ENCODE data around the gene FAM210B. TPM values are rescaled to one million over a fixed set of nuclear protein-coding genes. Genes with fewer than 3 reads are reported as not detected.

Gene FAM210B
- total and polyA plus RNA-seq, 10 of the 15 experiments (the other 5 are each of a cell fraction or from before 2014, with no cell fraction given) = 0.13 to 1.4 (median 0.68) TPM

DNA sequence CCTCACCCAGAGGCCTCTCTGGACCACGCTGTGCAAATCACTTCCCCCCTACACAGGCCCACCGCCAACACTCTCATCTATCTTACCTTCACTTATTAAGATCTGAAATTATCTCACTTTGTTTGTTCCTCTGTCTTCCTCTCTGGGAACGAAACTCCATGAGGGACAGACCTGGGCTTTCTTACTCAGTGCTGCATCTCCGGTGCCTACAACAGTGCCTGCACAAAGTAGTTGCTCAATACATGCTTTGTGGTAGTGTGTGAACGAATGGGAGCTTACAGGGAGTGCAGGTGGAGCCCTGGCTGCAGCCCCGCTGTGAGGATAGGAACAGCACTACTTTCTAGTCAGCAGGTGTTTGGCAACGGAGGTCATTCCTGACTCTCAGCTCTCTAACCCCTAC lies 58.6 kb downstream of the FAM210B start (continued):
- TF ChIP-seq, protein P1, sequence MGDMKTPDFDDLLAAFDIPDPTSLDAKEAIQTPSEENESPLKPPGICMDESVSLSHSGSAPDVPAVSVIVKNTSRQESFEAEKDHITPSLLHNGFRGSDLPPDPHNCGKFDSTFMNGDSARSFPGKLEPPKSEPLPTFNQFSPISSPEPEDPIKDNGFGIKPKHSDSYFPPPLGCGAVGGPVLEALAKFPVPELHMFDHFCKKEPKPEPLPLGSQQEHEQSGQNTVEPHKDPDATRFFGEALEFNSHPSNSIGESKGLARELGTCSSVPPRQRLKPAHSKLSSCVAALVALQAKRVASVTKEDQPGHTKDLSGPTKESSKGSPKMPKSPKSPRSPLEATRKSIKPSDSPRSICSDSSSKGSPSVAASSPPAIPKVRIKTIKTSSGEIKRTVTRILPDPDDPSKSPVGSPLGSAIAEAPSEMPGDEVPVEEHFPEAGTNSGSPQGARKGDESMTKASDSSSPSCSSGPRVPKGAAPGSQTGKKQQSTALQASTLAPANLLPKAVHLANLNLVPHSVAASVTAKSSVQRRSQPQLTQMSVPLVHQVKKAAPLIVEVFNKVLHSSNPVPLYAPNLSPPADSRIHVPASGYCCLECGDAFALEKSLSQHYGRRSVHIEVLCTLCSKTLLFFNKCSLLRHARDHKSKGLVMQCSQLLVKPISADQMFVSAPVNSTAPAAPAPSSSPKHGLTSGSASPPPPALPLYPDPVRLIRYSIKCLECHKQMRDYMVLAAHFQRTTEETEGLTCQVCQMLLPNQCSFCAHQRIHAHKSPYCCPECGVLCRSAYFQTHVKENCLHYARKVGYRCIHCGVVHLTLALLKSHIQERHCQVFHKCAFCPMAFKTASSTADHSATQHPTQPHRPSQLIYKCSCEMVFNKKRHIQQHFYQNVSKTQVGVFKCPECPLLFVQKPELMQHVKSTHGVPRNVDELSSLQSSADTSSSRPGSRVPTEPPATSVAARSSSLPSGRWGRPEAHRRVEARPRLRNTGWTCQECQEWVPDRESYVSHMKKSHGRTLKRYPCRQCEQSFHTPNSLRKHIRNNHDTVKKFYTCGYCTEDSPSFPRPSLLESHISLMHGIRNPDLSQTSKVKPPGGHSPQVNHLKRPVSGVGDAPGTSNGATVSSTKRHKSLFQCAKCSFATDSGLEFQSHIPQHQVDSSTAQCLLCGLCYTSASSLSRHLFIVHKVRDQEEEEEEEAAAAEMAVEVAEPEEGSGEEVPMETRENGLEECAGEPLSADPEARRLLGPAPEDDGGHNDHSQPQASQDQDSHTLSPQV (IDR thresholded peaks at IDR 0.05) = no peak
- TF ChIP-seq POLR2A (IDR thresholded peaks at IDR 0.05; ENCODE audit: low read depth, low read length) (no peak), PAX8 (IDR thresholded peaks at IDR 0.05) (no peak), BACH1 (IDR thresholded peaks at IDR 0.05; ENCODE audit: borderline replicate concordance) (no peak)

DNA sequence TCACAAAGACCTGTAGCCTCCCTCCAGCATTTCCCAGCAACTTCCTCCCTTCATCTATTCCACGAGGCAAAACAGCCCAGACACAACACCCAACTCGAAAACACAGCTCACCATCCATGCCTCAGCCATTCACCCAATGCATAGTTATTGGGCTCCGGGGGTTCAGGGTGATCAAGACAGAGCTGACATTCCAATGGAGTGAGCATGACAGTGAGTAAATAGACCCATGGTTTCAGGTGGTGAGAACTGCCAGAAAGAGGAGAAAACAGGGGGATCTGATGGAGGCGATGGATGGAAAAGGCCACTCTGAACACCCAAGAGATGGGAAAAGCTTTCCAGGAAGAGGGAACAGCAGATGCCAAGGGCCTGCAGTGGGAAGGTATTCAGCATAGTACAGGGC lies 59.1 kb downstream of the FAM210B start:
- Histone ChIP-seq H3K9ac (ENCODE audit: control insufficient read depth, insufficient read depth, low read length) (no peak overlapping the region), H3K4me3 (no peak overlapping the region), H3K79me2 (ENCODE audit: control insufficient read depth, insufficient read depth, low read length) (no peaks in the 10 kb centered on the region), H3K9me3 (replicated peaks; ENCODE audit: control insufficient read depth, insufficient read depth, low read length) (no peaks in the 10 kb centered on the region), H3K4me1 (ENCODE audit: control insufficient read depth, insufficient read depth, low read length) (peaks cover 3% of the 10 kb centered on the region; the same call in 1 of the 2 replicates), H2AFZ (ENCODE audit: control insufficient read depth, low read depth, low read length) (no peak overlapping the region), H3K27ac (ENCODE audit: control insufficient read depth, insufficient read depth) (no peak overlapping the region), H3K4me2 (ENCODE audit: control insufficient read depth, insufficient read depth) (no peak overlapping the region), H3K36me3 (ENCODE audit: control insufficient read depth in 2 of 2, insufficient read depth in 2 of 2, low read length in 1 of 2) (no peaks in the 10 kb centered on the region), H3K27me3 (replicated peaks in 1 of 2; ENCODE audit: control insufficient read depth in 2 of 2, insufficient read depth in 2 of 2, low read length in 1 of 2) (no peaks in the 10 kb centered on the region), H4K20me1 (ENCODE audit: control insufficient read depth, insufficient read depth) (no peaks in the 10 kb centered on the region)
- POLR2A ChIA-PET = no interaction called here
- CTCF ChIA-PET = no interaction called here
- no peak for FAIRE-seq
- SMC1A ChIA-PET (ENCODE audit: uncharacterized antibody, unreplicated experiment) = interaction anchor here (0.9 kb wide), 1 partner anchor 21 kb away, joined by 4 read pairs; no protein-coding TSS in a partner anchor
- WGBS (ENCODE audit: insufficient coverage, insufficient replicate concordance, low lambda C conversion rate, missing lambda C conversion rate) = 71% methylated on average over 4 of the region's 4 CpGs
- no peak for DNase-seq (ENCODE audit: low read depth, low spot score)
- no peak for ATAC-seq
- no peak for TF ChIP-seq CHD4 (IDR thresholded peaks at IDR 0.05)
- TF ChIP-seq PAX8 (IDR thresholded peaks at IDR 0.05) = no peak
- TF ChIP-seq MYC (IDR thresholded peaks at IDR 0.05; ENCODE audit: insufficient read depth, insufficient read length, insufficient replicate concordance, low read length, severe bottlenecking) = no peak
- TF ChIP-seq, protein P2, sequence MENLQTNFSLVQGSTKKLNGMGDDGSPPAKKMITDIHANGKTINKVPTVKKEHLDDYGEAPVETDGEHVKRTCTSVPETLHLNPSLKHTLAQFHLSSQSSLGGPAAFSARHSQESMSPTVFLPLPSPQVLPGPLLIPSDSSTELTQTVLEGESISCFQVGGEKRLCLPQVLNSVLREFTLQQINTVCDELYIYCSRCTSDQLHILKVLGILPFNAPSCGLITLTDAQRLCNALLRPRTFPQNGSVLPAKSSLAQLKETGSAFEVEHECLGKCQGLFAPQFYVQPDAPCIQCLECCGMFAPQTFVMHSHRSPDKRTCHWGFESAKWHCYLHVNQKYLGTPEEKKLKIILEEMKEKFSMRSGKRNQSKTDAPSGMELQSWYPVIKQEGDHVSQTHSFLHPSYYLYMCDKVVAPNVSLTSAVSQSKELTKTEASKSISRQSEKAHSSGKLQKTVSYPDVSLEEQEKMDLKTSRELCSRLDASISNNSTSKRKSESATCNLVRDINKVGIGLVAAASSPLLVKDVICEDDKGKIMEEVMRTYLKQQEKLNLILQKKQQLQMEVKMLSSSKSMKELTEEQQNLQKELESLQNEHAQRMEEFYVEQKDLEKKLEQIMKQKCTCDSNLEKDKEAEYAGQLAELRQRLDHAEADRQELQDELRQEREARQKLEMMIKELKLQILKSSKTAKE (IDR thresholded peaks at IDR 0.05; ENCODE audit: low read depth, poor library complexity, severe bottlenecking) = no peak
- no peak for TF ChIP-seq ZSCAN29 (IDR thresholded peaks at IDR 0.05)
- no peak for TF ChIP-seq RELA (IDR thresholded peaks at IDR 0.05; ENCODE audit: borderline replicate concordance, partially characterized antibody)
- no peak for TF ChIP-seq TARDBP (IDR thresholded peaks at IDR 0.05; ENCODE audit: borderline replicate concordance)
- no peak for TF ChIP-seq BACH1 (IDR thresholded peaks at IDR 0.05; ENCODE audit: borderline replicate concordance)
- TF ChIP-seq, protein P3, sequence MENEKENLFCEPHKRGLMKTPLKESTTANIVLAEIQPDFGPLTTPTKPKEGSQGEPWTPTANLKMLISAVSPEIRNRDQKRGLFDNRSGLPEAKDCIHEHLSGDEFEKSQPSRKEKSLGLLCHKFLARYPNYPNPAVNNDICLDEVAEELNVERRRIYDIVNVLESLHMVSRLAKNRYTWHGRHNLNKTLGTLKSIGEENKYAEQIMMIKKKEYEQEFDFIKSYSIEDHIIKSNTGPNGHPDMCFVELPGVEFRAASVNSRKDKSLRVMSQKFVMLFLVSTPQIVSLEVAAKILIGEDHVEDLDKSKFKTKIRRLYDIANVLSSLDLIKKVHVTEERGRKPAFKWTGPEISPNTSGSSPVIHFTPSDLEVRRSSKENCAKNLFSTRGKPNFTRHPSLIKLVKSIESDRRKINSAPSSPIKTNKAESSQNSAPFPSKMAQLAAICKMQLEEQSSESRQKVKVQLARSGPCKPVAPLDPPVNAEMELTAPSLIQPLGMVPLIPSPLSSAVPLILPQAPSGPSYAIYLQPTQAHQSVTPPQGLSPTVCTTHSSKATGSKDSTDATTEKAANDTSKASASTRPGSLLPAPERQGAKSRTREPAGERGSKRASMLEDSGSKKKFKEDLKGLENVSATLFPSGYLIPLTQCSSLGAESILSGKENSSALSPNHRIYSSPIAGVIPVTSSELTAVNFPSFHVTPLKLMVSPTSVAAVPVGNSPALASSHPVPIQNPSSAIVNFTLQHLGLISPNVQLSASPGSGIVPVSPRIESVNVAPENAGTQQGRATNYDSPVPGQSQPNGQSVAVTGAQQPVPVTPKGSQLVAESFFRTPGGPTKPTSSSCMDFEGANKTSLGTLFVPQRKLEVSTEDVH (IDR thresholded peaks at IDR 0.05; ENCODE audit: low read depth, partially characterized antibody) = no peak
- no peak for TF ChIP-seq BHLHE40 (IDR thresholded peaks at IDR 0.05; ENCODE audit: borderline replicate concordance in 1 of 2, low read depth in 2 of 2, low read length in 1 of 2)
- no TSS peak for BruUV-seq (replicated peaks)
- in situ Hi-C loops (cut with MboI) (no loop called here), intact Hi-C loops (cut with micrococcal nuclease; ENCODE audit: unreplicated experiment) (no loop called here)
- RAD21 ChIA-PET (ENCODE audit: unreplicated experiment) = interaction anchor here (1.3 kb wide), 1 partner anchor 34 kb away, joined by 3 read pairs; no protein-coding TSS in a partner anchor
